ENCODE data around the gene BTBD10. TPM values are rescaled to one million over a fixed set of nuclear protein-coding genes. Genes with fewer than 3 reads are reported as not detected.

The BTBD10 gene
- total RNA-seq, 1 donor from 2014 or later = 98.0 TPM

- peak; percentile 65 to 97 for DNase-seq (ENCODE audit: low read depth in 2 of 2)
These were observed 123.5 kb downstream of the BTBD10 start for GRCh38 chr11:13339195-13340153.

GRCh38 chr11:13338427-13339069 lies 124.5 kb downstream of the BTBD10 start:
- peak; percentile 23 to 72 for DNase-seq (ENCODE audit: low read depth in 2 of 2)

- DNase-seq (ENCODE audit: low read depth in 2 of 2) = peak; percentile 19 to 87
These were observed 125.0 kb downstream of the BTBD10 start for GRCh38 chr11:13338019-13338426.

Other genes with a start within 250 kb of the BTBD10 start
- 6.3 and 8.5 TPM in 2 replicates for gene BMAL1, start 185.4 kb downstream of the BTBD10 start, total RNA-seq
- gene PTH, start 32.8 kb upstream of the BTBD10 start, total RNA-seq = not detected in 2 replicates
- 38.6 and 46.8 TPM in 2 replicates for gene FAR1, start 205.4 kb upstream of the BTBD10 start, total RNA-seq